Amygdala (tissue), 56 donors: ENCODE data around the gene ZNF488.
"Not testable (repeated sequence)": the region's sequence is repeated elsewhere in the genome, so short reads cannot be mapped to it uniquely, and the experiment has no call there.

ENCODE experiments used
- DNase-seq, 56 donors: peaks; one replicate each; lab custom pipeline; 2025; lab: John Stamatoyannopoulos, UW

Gene ZNF488

GRCh38 chr10:47386104-47386503 lies 2.0 kb upstream of the ZNF488 start:
- not testable (repeated sequence) for DNase-seq

GRCh38 chr10:47383261-47384147 lies 589 bp downstream of the ZNF488 start:
- DNase-seq = no peak

GRCh38 chr10:47381427-47382379 lies 2.4 kb downstream of the ZNF488 start:
- DNase-seq = peak in 19 of 56 donors; percentile 18 to 68 (median 41)

DNA sequence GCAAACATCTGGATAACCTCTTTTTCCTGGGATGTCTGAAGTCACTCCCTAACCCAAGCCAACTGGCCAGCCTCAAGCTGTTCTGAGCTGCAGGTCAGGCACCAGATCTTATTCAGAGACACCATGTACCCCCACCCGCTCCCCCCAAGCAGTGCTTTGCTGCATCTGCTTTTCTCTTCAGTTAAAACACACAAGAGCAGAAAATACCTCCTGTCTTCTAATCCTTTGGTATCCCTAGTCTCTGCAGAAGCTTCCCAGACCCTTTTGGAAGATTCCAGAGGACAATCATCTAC lies 3.0 kb downstream of the ZNF488 start:
- no peak for DNase-seq

DNA sequence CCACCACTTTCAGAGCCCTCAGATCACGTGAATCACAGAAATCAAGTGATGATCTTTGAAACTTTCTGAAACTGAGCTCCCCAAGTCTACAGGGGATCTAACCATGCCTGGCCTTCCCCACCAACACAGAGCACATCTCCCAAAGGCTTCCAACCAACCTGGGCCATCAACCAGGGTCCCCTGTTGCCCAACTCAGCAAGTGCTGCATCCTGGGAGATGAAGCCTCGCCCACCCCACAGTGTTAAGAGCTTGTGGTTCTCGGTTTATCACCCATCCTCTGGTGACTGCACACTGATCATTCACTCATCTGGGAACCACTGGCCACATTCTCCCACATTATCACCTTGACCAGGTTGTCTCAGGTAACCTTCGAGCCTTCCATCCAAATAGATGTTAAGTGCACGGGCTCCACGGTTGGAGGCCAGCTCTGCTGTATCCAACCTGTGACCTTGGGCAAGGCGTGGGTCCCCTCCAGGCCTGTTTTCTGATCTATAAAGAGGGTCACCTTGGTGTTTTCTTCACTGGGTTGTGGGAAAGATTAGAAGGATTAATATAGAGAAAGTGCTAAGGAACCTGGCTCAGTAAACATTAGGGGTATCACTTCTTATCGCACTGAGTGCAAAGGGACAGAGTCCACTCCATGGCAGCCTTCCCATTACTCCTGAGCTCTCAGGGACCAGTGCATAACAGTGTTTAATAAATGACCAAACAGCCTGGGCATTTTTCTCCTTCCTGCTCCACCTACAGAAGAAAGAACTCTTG lies 3.6 kb downstream of the ZNF488 start:
- no peak for DNase-seq

DNA sequence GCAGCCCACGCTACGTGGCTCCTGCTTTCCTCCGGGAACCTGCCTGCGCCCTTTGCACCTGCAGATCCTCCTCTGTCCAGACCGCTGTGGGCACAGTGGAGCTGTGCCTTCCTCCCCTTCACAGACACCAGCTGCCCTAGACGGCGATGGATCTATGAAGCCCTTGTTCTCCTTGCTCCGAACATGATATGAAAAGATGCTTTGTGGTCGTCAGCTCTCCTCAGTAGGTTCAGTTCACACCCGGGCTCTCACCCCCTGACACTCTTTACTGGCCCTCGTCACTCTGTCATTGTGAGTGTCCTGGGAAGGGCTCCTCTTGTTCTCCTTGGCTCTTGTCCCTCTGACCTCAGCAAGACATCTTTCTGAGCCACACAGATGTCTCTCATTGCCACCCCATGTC lies 4.2 kb downstream of the ZNF488 start:
- peak in 47 of 56 donors; percentile 17 to 86 (median 57) for DNase-seq

DNA sequence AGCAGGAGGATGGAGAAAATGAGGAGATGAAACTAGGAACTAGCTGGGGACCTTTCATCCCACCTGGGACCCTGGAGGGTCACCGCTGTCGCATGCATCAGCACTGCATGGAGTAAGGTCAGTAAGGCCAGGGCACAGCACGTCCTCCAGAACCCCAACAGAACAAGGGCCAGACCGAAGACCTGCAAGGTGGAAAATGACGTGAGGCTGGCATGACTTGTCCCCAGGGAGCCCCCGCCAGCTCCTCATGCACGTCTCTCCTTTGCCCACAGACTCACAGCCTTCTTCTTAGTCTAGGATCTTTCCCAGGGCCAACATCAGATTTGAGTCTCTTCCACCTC lies 4.7 kb downstream of the ZNF488 start:
- DNase-seq = no peak

DNA sequence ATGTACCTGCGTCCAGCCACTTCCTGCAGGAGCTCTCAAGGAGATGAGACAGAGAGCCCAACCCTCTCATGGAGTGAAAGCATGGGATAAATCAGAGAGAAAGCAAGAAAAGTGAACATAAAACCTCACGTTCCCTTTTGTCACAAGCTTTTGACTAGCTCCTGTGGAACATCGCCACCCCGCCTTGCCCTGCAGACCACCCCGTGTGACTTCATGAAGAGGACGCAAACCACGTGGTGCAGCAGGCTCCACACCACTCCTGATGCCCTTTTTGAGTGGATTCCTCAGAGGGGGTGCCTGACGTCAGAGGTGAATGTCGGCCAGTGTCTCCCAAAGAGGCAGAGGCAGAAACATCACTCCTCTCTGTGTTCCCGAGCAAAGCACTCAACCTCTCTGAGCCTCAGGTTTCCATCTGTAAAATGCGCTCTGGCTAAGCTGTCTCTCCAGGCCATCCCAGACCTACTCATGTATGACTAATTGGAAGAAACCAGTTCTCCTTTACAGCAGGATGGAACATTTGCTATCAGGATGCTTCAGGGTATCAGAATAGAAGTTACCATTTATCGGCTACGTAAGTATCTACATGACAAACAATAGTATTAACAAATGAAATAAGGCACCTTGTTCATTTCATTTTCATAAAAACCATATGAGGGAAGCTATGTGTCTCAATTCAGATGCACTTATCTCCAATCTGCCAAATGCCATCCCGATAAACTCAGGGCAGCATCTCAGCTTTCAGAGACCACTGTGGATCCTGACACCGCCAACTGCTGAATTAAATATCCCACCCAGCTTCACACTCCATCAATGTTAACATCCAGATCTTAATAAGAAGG lies 5.3 kb downstream of the ZNF488 start:
- DNase-seq = no peak

DNA sequence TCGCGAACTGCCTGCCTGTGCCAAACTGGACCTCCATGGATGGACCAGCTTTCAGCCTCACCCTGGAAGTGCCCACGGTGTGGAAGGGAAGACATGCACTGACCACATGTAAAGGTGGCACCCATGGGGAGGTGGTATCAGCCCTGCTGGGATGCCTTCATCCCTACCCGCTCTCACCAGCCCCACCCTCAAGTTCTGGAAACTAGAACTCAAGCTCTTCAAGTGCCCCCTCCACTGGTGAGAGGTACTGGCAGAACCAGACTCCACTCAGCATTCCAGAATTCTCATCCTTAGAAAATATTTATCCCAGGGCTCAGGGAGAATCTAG lies 5.9 kb downstream of the ZNF488 start:
- no peak for DNase-seq

- DNase-seq = no peak
These were observed 7.4 kb downstream of the ZNF488 start for GRCh38 chr10:47376522-47377220.

GRCh38 chr10:47374611-47375536 lies 9.2 kb downstream of the ZNF488 start:
- DNase-seq = peak in 1 of 56 donors; percentile 11

- DNase-seq = no peak
These were observed 11.4 kb downstream of the ZNF488 start for GRCh38 chr10:47372726-47373125.

- no peak for DNase-seq
These were observed 12.2 kb downstream of the ZNF488 start for GRCh38 chr10:47371629-47372485.

- no peak for DNase-seq
These were observed 13.2 kb downstream of the ZNF488 start for GRCh38 chr10:47370878-47371277.

GRCh38 chr10:47370015-47370767 lies 13.9 kb downstream of the ZNF488 start:
- DNase-seq = no peak

GRCh38 chr10:47369251-47369894 lies 14.7 kb downstream of the ZNF488 start:
- DNase-seq = no peak
